K562 (cell line): Measurements from ENCODE around the gene TYW1. TPM values are rescaled to one million over a fixed set of nuclear protein-coding genes. Genes with fewer than 3 reads are reported as not detected.
"Not testable (repeated sequence)": the region's sequence is repeated elsewhere in the genome, so short reads cannot be mapped to it uniquely, and the experiment has no call there.

Source experiments
- ATAC-seq: fragments of 200-7000 bp; cut with Tn5 transposase; 3 replicates; pipeline ENCODE4 v1.9.1; 2020; ENCODE audit warnings: moderate library complexity
- BruUV-seq: library from RNA; stranded (reverse); fragments of 400-500 nt; replicated peaks from 2 replicates; lab custom pipeline; 2021; lab: Mats Ljungman, UMichigan
- CTCF ChIA-PET: fragments of 300-600 bp; formaldehyde crosslinking; extraction: SDS; loops from one replicate; lab custom pipeline; 2021; ENCODE audit warnings: low intra/inter-chr PET ratio; lab: Yijun Ruan, JAX
- POLR2A ChIA-PET: fragments of 300-600, 350-650 bp; sonication (Branson Sonifier 250); formaldehyde crosslinking; extraction: SDS; loops from one replicate; lab custom pipeline; 2021; ENCODE audit warnings: antibody characterized with exemption, inconsistent platforms; lab: Yijun Ruan, JAX
- DNase-seq, 4 experiments: peaks; one replicate each; pipeline versions ENCODE4 v3.0.0 to v3.0.0-alpha.2; 2011 to 2018; ENCODE audit warnings: low spot score in 3 of 4, mixed read lengths in 3 of 4; ENCODE audit errors: extremely low read depth in 1 of 4
- FAIRE-seq: peaks from 2 replicates; lab custom pipeline; 2011; peaks lifted over from hg19 to GRCh38; lab: Jason Lieb, UNC
- H2AFZ ChIP-seq: 2 replicates; pipeline ENCODE4 v1.6.0; 2011; ENCODE audit warnings: low read depth, low read length, control low read depth, inconsistent platforms
- H3K27ac ChIP-seq: fragments of 200-600 bp; 3 replicates; pipeline ENCODE4 v1.8.0; 2011; ENCODE audit warnings: low read depth, mild to moderate bottlenecking, control low read depth, inconsistent platforms, low read length, moderate library complexity, mixed read lengths; ENCODE audit errors: extremely low read depth
- H3K27me3 ChIP-seq, 2 experiments: fragments of 300-600 bp in 1 of 2; 2 replicates in 1 of 2; 3 replicates in 1 of 2; pipeline versions ENCODE4 v1.6.0 to v1.8.0; 2011; ENCODE audit warnings: inconsistent platforms in 2 of 2, low read length in 2 of 2, mild to moderate bottlenecking in 1 of 2, mixed read lengths in 1 of 2, moderate library complexity in 1 of 2; ENCODE audit not compliant: control insufficient read depth in 2 of 2, insufficient read depth in 2 of 2
- H3K36me3 ChIP-seq: fragments of 300-600 bp; 3 replicates; pipeline ENCODE4 v1.8.0; 2011; ENCODE audit warnings: mild to moderate bottlenecking, low read length, inconsistent platforms; ENCODE audit not compliant: control insufficient read depth, insufficient read depth
- H3K4me1 ChIP-seq, 2 experiments: fragments of 200-600 bp in 1 of 2; replicated peaks in 1 of 2; 2 replicates in 1 of 2; 3 replicates in 1 of 2; pipeline versions ENCODE4 v1.5.1 to v1.8.0; 2011; ENCODE audit warnings: inconsistent platforms in 2 of 2, low read length in 2 of 2, mild to moderate bottlenecking in 1 of 2, mixed read lengths in 1 of 2, moderate library complexity in 1 of 2; ENCODE audit not compliant: control insufficient read depth in 2 of 2, insufficient read depth in 2 of 2
- H3K4me2 ChIP-seq: 2 replicates; pipeline ENCODE4 v1.6.1; 2011; ENCODE audit warnings: low read length, control low read depth, inconsistent platforms, mixed read lengths; ENCODE audit not compliant: insufficient read depth
- H3K4me3 ChIP-seq: fragments of 200-600 bp; sonication (generic), shearing (Covaris generic); 2 replicates; pipeline ENCODE4 v1.5.1; 2016; ENCODE audit warnings: control low read depth, inconsistent platforms
- H3K79me2 ChIP-seq: fragments of 200-600 bp; 3 replicates; pipeline ENCODE4 v1.8.0; 2011; ENCODE audit warnings: low read length, inconsistent platforms; ENCODE audit not compliant: control insufficient read depth, insufficient read depth
- H3K9ac ChIP-seq, 2 experiments: 2 replicates each; pipeline versions ENCODE4 v1.6.0 to v1.6.1; 2011; ENCODE audit warnings: low read depth in 2 of 2, low read length in 2 of 2, control low read depth in 1 of 2, inconsistent platforms in 1 of 2, mild to moderate bottlenecking in 1 of 2, mixed read lengths in 1 of 2; ENCODE audit not compliant: insufficient read depth in 1 of 2
- H3K9me1 ChIP-seq: one replicate; pipeline ENCODE4 v1.6.0; 2011; ENCODE audit warnings: inconsistent platforms, mild to moderate bottlenecking, low read length, moderate library complexity; ENCODE audit not compliant: control insufficient read depth, insufficient read depth
- H3K9me3 ChIP-seq: replicated peaks from 2 replicates; pipeline ENCODE4 v1.5.1; 2011; ENCODE audit warnings: low read depth, low read length, inconsistent platforms; ENCODE audit not compliant: control insufficient read depth, insufficient read depth
- H4K20me1 ChIP-seq: replicated peaks from 2 replicates; pipeline ENCODE4 v1.6.1; 2011; ENCODE audit warnings: low read length, inconsistent platforms, mixed read lengths; ENCODE audit not compliant: control insufficient read depth, insufficient read depth
- CBFA2T2 ChIP-seq: fragments of 450-650 bp; conservative IDR thresholded peaks from 2 replicates; pipeline ENCODE4 v1.6.1; 2017; ENCODE audit warnings: mild to moderate bottlenecking
- CBFA2T3 ChIP-seq: fragments of 450-650 bp; IDR thresholded peaks from 2 replicates; pipeline ENCODE4 v1.6.1; 2017
- FOXA3 ChIP-seq, 2 experiments: fragments of 450-650 bp in 1 of 2; sonication (generic) in 1 of 2; formaldehyde crosslinking; IDR thresholded peaks in 1 of 2; conservative IDR thresholded peaks in 1 of 2; 2 replicates each; pipeline versions ENCODE4 v1.4.0 to v1.8.0; 2020 to 2022; ENCODE audit warnings: mild to moderate bottlenecking in 2 of 2, missing genetic modification reagents in 1 of 2
- SMARCA4 ChIP-seq: fragments of 450-650 bp; IDR thresholded peaks from 2 replicates; pipeline ENCODE4 v1.6.1; 2016
- TAL1 ChIP-seq: fragments of 450-650 bp; IDR thresholded peaks from 2 replicates; pipeline ENCODE4 v1.6.1; 2016; ENCODE audit warnings: mild to moderate bottlenecking
- WGBS: fragments of 100-300 bp; shearing (Covaris generic); methylation state at CpG from one replicate; pipeline ENCODE4 v1.1.6; 2016; ENCODE audit warnings: low coverage, mixed read lengths; ENCODE audit not compliant: insufficient coverage; ENCODE audit errors: missing lambda C conversion rate; 5-methylcytosine and 5-hydroxymethylcytosine counted together
- in situ Hi-C: fragments of 300-500 bp; cut with MboI; formaldehyde crosslinking; loops from 4 replicates; pipeline ENCODE4 v1.15.0; 2018; ENCODE audit warnings: inconsistent platforms, mixed read lengths
- intact Hi-C: fragments of 100-400 bp; cut with micrococcal nuclease; formaldehyde crosslinking; loops from 2 replicates; pipeline ENCODE4 v1.14.2; 2022
- polyA plus RNA-seq, 8 experiments: library from polyadenylated mRNA; depleted of rRNA in 4 of 8; stranded (reverse) in 5 of 8; unstranded in 3 of 8; fragments of >200 nt; fragmentation: Nextera tagmentation in 2 of 8; fragmentation: Illumina TruSeq in 1 of 8; extraction: Ambion mirVana in 2 of 8; extraction: Trizol in 1 of 8; gene quantifications; 2 replicates each; pipeline versions ENCODE4 v1.2.1 to v1.2.3, GENCODE V29; 2011 to 2014; ENCODE audit warnings: inconsistent platforms in 1 of 8, missing spikeins in 1 of 8
- total RNA-seq, 7 experiments: library from RNA; depleted of rRNA in 6 of 7; stranded (reverse); fragments of >200 nt in 6 of 7; fragmentation: Illumina TruSeq in 2 of 7; extraction: Trizol in 2 of 7; gene quantifications; 2 replicates each; pipeline versions ENCODE4 v1.2.1 to v1.2.3, GENCODE V29; 2011 to 2021; ENCODE audit warnings: low replicate concordance in 1 of 7
- TF ChIP-seq, protein P1 (sequence below): fragments of 450-650 bp; formaldehyde crosslinking; conservative IDR thresholded peaks from 2 replicates; pipeline ENCODE4 v1.4.0; 2022; ENCODE audit warnings: mild to moderate bottlenecking, missing genetic modification characterization

The TYW1 gene
- total and polyA plus RNA-seq, 9 of the 15 experiments (the other 6 are each of a cell fraction or from before 2014, with no cell fraction given): 17.4 to 32.0 (median 26.2) TPM

- in situ Hi-C loops, H3K4me1 ChIP-seq, H3K9me3 ChIP-seq, FAIRE-seq, H3K79me2 ChIP-seq, H2AFZ ChIP-seq, CTCF ChIA-PET, intact Hi-C loops, H3K27me3 ChIP-seq, H3K9me1 ChIP-seq, H3K36me3 ChIP-seq, H3K9ac ChIP-seq, H3K4me3 ChIP-seq, BruUV-seq, H4K20me1 ChIP-seq: not testable (repeated sequence)
- TF ChIP-seq SMARCA4: 0 out of 2 replicates have a peak, but pooled peaks have one; percentile 28
- TF ChIP-seq CBFA2T2: 0 out of 2 replicates have a peak, but pooled peaks have one; percentile 21
- TF ChIP-seq TAL1: peak; percentile 50
- peak in 1 of 2 experiments; percentile 71; a peak in 1 of 4 replicates for TF ChIP-seq FOXA3 (CRISPR knock-in tag; conservative IDR thresholded peaks at IDR 0.05 in 1 of 2, IDR thresholded peaks at IDR 0.05 in 1 of 2)
- peak; percentile 57; the same call in 1 of the 2 replicates for TF ChIP-seq CBFA2T3
- TF ChIP-seq, protein P1, sequence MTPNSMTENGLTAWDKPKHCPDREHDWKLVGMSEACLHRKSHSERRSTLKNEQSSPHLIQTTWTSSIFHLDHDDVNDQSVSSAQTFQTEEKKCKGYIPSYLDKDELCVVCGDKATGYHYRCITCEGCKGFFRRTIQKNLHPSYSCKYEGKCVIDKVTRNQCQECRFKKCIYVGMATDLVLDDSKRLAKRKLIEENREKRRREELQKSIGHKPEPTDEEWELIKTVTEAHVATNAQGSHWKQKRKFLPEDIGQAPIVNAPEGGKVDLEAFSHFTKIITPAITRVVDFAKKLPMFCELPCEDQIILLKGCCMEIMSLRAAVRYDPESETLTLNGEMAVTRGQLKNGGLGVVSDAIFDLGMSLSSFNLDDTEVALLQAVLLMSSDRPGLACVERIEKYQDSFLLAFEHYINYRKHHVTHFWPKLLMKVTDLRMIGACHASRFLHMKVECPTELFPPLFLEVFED (CRISPR knock-in tag): 0 out of 2 replicates have a peak, but pooled peaks have one; percentile 40
- WGBS: 26% methylated on average over 5 of the region's 5 CpGs
- peak in 1 of 4 experiments; percentile 15 for DNase-seq
- ATAC-seq: peak; percentile 23
- POLR2A ChIA-PET: interaction anchor here (1.0 kb wide), 1 partner anchor 19 kb away, joined by 3 read pairs; no protein-coding TSS in a partner anchor
- H3K4me2 ChIP-seq: peak overlapping the region; percentile 20; the same call in 1 of the 2 replicates
- peak overlapping the region; percentile 72; the same call in 2 of the 3 replicates for H3K27ac ChIP-seq
These were observed 131.6 kb downstream of the TYW1 start for GRCh38 chr7:67128257-67128656.
